B cell (primary cell): ENCODE data around the gene DKK3.

ENCODE experiments used
- EZH2 ChIP-seq: IDR thresholded peaks from 2 replicates; pipeline ENCODE4 v1.6.1; 2012; ENCODE audit warnings: borderline replicate concordance, low read depth, mild to moderate bottlenecking, moderate library complexity, low read length; ENCODE audit not compliant: insufficient read depth, poor library complexity, severe bottlenecking
- TF ChIP-seq, protein P1 (sequence below): fragments of 200-600 bp; IDR thresholded peaks from one replicate; pipeline ENCODE4 v1.8.0; 2022; ENCODE audit warnings: antibody characterized with exemption, mild to moderate bottlenecking

DNA sequence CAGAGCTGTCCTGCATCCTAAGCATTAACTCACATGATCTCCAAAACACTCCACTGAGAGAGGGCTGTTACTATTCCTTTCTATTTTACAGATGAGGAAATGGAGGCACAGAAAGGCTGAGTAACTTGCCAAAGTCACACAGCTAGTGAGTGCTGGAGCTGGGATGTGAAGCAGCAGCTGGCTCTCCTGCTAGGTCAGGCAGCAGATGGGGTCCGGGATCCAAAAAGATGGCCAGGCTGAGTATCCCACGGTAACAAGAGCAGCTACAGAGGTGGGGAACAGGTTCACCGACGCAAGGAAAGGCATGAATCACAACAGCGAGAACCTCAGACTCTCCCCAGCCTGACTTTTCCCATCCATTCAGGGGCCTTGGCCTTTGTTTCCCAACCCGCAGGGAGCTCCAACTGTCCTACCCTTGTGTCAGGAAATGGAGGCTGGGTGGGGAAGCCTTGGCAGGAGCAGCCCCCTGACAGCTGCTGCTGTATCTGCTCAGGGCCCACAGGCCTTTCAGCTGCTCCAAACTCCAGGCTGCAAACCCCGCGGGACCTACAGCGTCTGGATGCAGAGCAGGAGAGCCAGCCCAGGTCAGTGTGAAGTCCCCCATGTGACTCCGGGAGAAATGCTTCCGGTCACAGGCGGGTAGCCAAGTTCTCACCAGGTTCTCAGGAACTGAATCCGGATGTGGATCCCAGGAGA lies 29.5 kb downstream of the DKK3 start:
- TF ChIP-seq, protein P1, sequence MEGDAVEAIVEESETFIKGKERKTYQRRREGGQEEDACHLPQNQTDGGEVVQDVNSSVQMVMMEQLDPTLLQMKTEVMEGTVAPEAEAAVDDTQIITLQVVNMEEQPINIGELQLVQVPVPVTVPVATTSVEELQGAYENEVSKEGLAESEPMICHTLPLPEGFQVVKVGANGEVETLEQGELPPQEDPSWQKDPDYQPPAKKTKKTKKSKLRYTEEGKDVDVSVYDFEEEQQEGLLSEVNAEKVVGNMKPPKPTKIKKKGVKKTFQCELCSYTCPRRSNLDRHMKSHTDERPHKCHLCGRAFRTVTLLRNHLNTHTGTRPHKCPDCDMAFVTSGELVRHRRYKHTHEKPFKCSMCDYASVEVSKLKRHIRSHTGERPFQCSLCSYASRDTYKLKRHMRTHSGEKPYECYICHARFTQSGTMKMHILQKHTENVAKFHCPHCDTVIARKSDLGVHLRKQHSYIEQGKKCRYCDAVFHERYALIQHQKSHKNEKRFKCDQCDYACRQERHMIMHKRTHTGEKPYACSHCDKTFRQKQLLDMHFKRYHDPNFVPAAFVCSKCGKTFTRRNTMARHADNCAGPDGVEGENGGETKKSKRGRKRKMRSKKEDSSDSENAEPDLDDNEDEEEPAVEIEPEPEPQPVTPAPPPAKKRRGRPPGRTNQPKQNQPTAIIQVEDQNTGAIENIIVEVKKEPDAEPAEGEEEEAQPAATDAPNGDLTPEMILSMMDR, result no peak
- TF ChIP-seq EZH2, result no peak
